Progenitor cell of endocrine pancreas (in vitro differentiated cells): ENCODE data around the gene OBSCN. TPM values are rescaled to one million over a fixed set of nuclear protein-coding genes. Genes with fewer than 3 reads are reported as not detected.

Experiments used
- DNase-seq: peaks from one replicate; pipeline ENCODE4 v3.0.0; 2021; ENCODE audit warnings: low spot score; ENCODE audit not compliant: unreplicated experiment
- H3K27ac Mint-ChIP-seq: 2 replicates; pipeline ENCODE4 v1.8.0; 2021; ENCODE audit warnings: mild to moderate bottlenecking, moderate library complexity, mixed read lengths
- H3K27me3 Mint-ChIP-seq: 2 replicates; pipeline ENCODE4 v1.8.0; 2021; ENCODE audit warnings: mixed read lengths
- H3K36me3 Mint-ChIP-seq: 2 replicates; pipeline ENCODE4 v1.8.0; 2022; ENCODE audit warnings: mixed read lengths; ENCODE audit not compliant: insufficient read depth
- H3K4me1 Mint-ChIP-seq: 2 replicates; pipeline ENCODE4 v1.8.0; 2021; ENCODE audit warnings: low read depth, mixed read lengths
- H3K4me3 Mint-ChIP-seq: 2 replicates; pipeline ENCODE4 v1.8.0; 2021; ENCODE audit warnings: low read depth, mild to moderate bottlenecking, moderate library complexity, mixed read lengths
- H3K9me3 Mint-ChIP-seq: 2 replicates; pipeline ENCODE4 v1.8.0; 2021; ENCODE audit warnings: low read depth, mixed read lengths
- total RNA-seq: library from RNA; stranded (reverse); gene quantifications from 2 replicates; pipeline ENCODE4 v1.2.1, GENCODE V29; 2021
- TF ChIP-seq, protein P1 (sequence below): fragments of 200-600 bp; sonication (generic); IDR thresholded peaks from one replicate; pipeline ENCODE4 v1.5.0; 2021; ENCODE audit warnings: antibody characterized with exemption, mild to moderate bottlenecking; ENCODE audit not compliant: unreplicated experiment

OBSCN gene
- total RNA-seq, 1 donor from 2014 or later, result 57.5 TPM

DNA sequence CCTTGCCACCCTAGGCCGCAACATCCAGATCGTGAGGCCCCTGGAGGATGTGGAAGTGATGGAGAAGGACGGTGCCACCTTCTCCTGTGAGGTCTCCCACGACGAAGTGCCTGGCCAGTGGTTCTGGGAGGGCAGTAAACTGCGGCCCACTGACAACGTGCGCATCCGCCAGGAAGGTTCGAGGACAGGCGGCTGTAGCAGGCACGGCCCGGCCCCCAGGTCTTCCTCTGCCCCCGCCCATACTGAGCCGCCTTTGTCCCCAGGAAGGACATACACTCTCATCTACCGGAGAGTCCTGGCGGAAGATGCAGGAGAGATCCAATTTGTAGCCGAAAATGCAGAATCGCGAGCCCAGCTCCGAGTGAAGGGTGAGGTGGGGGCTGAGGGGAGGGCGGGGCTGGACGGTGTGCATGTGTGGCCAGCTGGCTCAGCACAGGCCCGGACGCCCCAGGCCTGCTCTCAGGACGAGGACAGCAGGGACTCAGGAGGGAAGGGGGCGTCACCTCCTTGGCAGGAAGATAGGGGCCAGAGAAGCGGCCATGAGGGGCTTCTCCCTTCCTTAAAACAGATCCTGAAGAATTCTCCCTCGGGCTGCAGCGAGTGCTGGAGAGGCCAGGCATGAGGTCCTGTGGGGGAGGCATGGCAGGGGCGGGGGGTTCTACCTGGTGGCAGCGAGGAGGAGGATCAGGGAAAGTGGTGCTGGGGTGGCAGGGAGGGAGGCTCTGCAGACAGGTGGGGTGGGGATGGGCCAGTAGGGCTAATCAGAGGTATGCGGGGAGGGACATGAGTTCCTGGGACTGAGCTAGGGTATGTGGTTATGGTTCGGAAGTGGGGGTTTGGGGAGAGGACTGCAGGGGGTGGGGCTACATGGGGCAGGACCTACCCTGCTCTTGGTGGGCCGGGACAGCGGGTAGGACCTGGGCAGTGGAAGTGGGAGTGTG, 69.9 kb downstream of the OBSCN start:
- Mint-ChIP-seq H3K4me3 (no peak overlapping the region), H3K36me3 (peaks cover 3% of the 10 kb centered on the region), H3K27ac (no peak overlapping the region), H3K27me3 (no peaks in the 10 kb centered on the region), H3K4me1 (no peaks in the 10 kb centered on the region), H3K9me3 (no peaks in the 10 kb centered on the region)
- TF ChIP-seq, protein P1, sequence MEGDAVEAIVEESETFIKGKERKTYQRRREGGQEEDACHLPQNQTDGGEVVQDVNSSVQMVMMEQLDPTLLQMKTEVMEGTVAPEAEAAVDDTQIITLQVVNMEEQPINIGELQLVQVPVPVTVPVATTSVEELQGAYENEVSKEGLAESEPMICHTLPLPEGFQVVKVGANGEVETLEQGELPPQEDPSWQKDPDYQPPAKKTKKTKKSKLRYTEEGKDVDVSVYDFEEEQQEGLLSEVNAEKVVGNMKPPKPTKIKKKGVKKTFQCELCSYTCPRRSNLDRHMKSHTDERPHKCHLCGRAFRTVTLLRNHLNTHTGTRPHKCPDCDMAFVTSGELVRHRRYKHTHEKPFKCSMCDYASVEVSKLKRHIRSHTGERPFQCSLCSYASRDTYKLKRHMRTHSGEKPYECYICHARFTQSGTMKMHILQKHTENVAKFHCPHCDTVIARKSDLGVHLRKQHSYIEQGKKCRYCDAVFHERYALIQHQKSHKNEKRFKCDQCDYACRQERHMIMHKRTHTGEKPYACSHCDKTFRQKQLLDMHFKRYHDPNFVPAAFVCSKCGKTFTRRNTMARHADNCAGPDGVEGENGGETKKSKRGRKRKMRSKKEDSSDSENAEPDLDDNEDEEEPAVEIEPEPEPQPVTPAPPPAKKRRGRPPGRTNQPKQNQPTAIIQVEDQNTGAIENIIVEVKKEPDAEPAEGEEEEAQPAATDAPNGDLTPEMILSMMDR, result no peak
- DNase-seq, result no peak

DNA sequence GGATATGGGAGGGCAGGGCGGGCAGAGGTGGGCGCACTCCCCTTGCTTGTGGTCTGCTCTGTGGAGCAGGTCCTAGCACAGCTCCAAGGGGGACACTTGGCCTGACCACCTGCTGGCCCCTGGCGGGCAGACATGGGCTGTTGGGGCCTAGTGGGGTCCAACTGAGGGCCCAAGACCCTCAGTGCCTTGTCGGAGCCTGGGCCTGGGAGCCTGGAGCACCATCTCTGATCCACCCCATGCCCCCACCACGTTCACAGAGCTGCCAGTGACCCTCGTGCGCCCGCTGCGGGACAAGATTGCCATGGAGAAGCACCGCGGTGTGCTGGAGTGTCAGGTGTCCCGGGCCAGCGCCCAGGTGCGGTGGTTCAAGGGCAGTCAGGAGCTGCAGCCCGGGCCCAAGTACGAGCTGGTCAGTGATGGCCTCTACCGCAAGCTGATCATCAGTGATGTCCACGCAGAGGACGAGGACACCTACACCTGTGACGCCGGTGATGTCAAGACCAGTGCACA, 70.6 kb downstream of the OBSCN start:
- TF ChIP-seq, protein P1, result no peak
- Mint-ChIP-seq H3K27me3 (no peaks in the 10 kb centered on the region), H3K4me1 (no peaks in the 10 kb centered on the region), H3K27ac (no peak overlapping the region), H3K9me3 (no peaks in the 10 kb centered on the region), H3K36me3 (peaks cover 3% of the 10 kb centered on the region), H3K4me3 (no peak overlapping the region)
- no peak for DNase-seq

DNA sequence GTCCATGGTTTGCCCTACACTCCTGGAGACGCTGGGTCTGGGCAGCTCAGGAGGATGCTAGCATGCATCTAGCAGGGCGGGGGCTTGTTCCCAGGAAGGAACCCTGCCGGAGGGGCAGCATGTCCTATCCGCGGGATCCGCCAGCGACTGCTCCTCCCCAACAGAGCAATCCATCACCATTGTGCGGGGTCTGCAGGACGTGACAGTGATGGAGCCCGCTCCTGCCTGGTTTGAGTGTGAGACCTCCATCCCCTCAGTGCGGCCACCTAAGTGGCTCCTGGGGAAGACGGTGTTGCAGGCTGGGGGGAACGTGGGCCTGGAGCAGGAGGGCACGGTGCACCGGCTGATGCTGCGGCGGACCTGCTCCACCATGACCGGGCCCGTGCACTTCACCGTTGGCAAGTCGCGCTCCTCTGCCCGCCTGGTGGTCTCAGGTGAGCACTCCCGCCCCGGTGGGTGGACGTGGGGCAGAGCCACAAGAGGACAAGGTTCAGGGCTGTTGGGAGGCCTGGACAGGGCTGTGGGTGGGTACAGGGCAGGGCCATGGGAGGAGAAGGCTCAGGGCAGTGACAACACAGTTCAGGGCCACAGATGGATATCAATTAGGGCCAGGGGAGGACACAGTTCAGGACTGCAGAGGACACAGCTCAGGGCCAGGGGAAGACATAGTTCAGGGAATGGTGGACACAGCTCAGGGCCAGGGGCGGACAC, 71.3 kb downstream of the OBSCN start:
- Mint-ChIP-seq H3K4me1 (no peaks in the 10 kb centered on the region), H3K4me3 (no peak overlapping the region), H3K36me3 (peaks cover 3% of the 10 kb centered on the region), H3K9me3 (no peaks in the 10 kb centered on the region), H3K27ac (no peak overlapping the region), H3K27me3 (no peaks in the 10 kb centered on the region)
- DNase-seq, result no peak
- TF ChIP-seq, protein P1, result no peak

- H3K27ac Mint-ChIP-seq, result no peak overlapping the region
- H3K9me3 Mint-ChIP-seq, result no peaks in the 10 kb centered on the region
- no peaks in the 10 kb centered on the region for H3K27me3 Mint-ChIP-seq
- H3K36me3 Mint-ChIP-seq, result peaks cover 3% of the 10 kb centered on the region
- TF ChIP-seq, protein P1, result no peak
- no peaks in the 10 kb centered on the region for H3K4me1 Mint-ChIP-seq
- DNase-seq, result no peak
- no peak overlapping the region for H3K4me3 Mint-ChIP-seq
Observed at GRCh38 chr1:228279722-228280105, 71.9 kb downstream of the OBSCN start.

GRCh38 chr1:228280106-228280901, 72.5 kb downstream of the OBSCN start:
- H3K36me3 Mint-ChIP-seq, result peaks cover 3% of the 10 kb centered on the region
- no peaks in the 10 kb centered on the region for H3K9me3 Mint-ChIP-seq
- no peak for DNase-seq
- H3K27me3 Mint-ChIP-seq, result no peaks in the 10 kb centered on the region
- TF ChIP-seq, protein P1, result no peak
- no peak overlapping the region for H3K4me3 Mint-ChIP-seq
- H3K27ac Mint-ChIP-seq, result no peak overlapping the region
- H3K4me1 Mint-ChIP-seq, result no peaks in the 10 kb centered on the region
